SK-N-MC (cell line): ENCODE measurements around the gene RASA3.

ENCODE experiments used
- EZH2 ChIP-seq: fragments of 200-600 bp; sonication (generic); IDR thresholded peaks from one replicate; pipeline ENCODE4 v1.6.1; 2017; ENCODE audit warnings: antibody characterized with exemption
- FOXP2 ChIP-seq: optimal IDR thresholded peaks from 2 replicates; pipeline ENCODE3; 2011; ENCODE audit warnings: mild to moderate bottlenecking, moderate library complexity; ENCODE audit not compliant: insufficient read depth; ENCODE audit errors: extremely low read length, control extremely low read depth
- POLR2AphosphoS5 ChIP-seq: IDR thresholded peaks from 2 replicates; pipeline ENCODE4 v1.6.1; 2012; ENCODE audit warnings: mild to moderate bottlenecking, low read depth, low read length, borderline replicate concordance

GRCh38 chr13:114143806-114144605 is 11.6 kb upstream of the RASA3 start:
- TF ChIP-seq FOXP2 (no peak), EZH2 (no peak), POLR2AphosphoS5 (no peak)
